Activated CD4-positive, alpha-beta T cell treated with anti-CD3 and anti-CD28 coated beads, Interleukin-2, amount 10 ng/mL, durations not matched to agents 24 days and 14 days (primary cell): ENCODE data around the gene SCGB1C1. TPM values are rescaled to one million over a fixed set of nuclear protein-coding genes. Genes with fewer than 3 reads are reported as not detected.
"Not testable (repeated sequence)": the region's sequence is repeated elsewhere in the genome, so short reads cannot be mapped to it uniquely, and the experiment has no call there.

Source experiments
- DNase-seq: peaks from one replicate; pipeline ENCODE4 v3.0.0; 2022
- H3K27ac Mint-ChIP-seq: one replicate; pipeline ENCODE4 v1.8.0; 2022; ENCODE audit warnings: mild to moderate bottlenecking, mixed read lengths
- H3K27me3 Mint-ChIP-seq: one replicate; pipeline ENCODE4 v1.8.0; 2022; ENCODE audit warnings: mixed read lengths
- H3K36me3 Mint-ChIP-seq: one replicate; pipeline ENCODE4 v1.8.0; 2022; ENCODE audit warnings: low read depth, mild to moderate bottlenecking, mixed read lengths
- H3K4me1 Mint-ChIP-seq: one replicate; pipeline ENCODE4 v1.8.0; 2021; ENCODE audit warnings: mixed read lengths
- H3K4me3 Mint-ChIP-seq: one replicate; pipeline ENCODE4 v1.8.0; 2022; ENCODE audit warnings: mild to moderate bottlenecking, moderate library complexity, mixed read lengths
- H3K9me3 Mint-ChIP-seq: one replicate; pipeline ENCODE4 v1.8.0; 2021; ENCODE audit warnings: mixed read lengths
- intact Hi-C: fragments of 100-400 bp; cut with micrococcal nuclease; formaldehyde crosslinking; loops from one replicate; pipeline ENCODE4 v1.15.1; 2023
- total RNA-seq: library from RNA; stranded (reverse); gene quantifications from 2 replicates; pipeline ENCODE4 v1.2.3, GENCODE V29; 2022

Gene SCGB1C1
- total RNA-seq, 1 donor from 2014 or later, result not detected

- H3K4me1 Mint-ChIP-seq, result peaks cover 9% of the 10 kb centered on the region
- H3K36me3 Mint-ChIP-seq, result peaks cover 27% of the 10 kb centered on the region
- H3K9me3 Mint-ChIP-seq, result no peaks in the 10 kb centered on the region
- no peak for DNase-seq
- H3K27me3 Mint-ChIP-seq, result no peaks in the 10 kb centered on the region
- no peak overlapping the region for H3K4me3 Mint-ChIP-seq
- intact Hi-C loops, result no loop called here
- peak overlapping the region; percentile 0 for H3K27ac Mint-ChIP-seq
Measured at GRCh38 chr11:217704-218103, 24.8 kb downstream of the SCGB1C1 start.

GRCh38 chr11:218815-219593 lies 26.1 kb downstream of the SCGB1C1 start:
- Mint-ChIP-seq H3K4me3 (no peak overlapping the region), H3K4me1 (peaks cover 8% of the 10 kb centered on the region), H3K9me3 (no peaks in the 10 kb centered on the region), H3K27ac (no peak overlapping the region), H3K36me3 (peaks cover 21% of the 10 kb centered on the region), H3K27me3 (no peaks in the 10 kb centered on the region)
- intact Hi-C loops, result no loop called here
- DNase-seq, result no peak

GRCh38 chr11:220641-221215 lies 27.9 kb downstream of the SCGB1C1 start:
- DNase-seq, H3K27me3 Mint-ChIP-seq, H3K27ac Mint-ChIP-seq, H3K9me3 Mint-ChIP-seq, intact Hi-C loops, H3K36me3 Mint-ChIP-seq, H3K4me3 Mint-ChIP-seq: not testable (repeated sequence)
- H3K4me1 Mint-ChIP-seq, result peaks cover 10% of the 10 kb centered on the region

GRCh38 chr11:221539-221938 lies 28.7 kb downstream of the SCGB1C1 start:
- Mint-ChIP-seq H3K9me3 (no peaks in the 10 kb centered on the region), H3K27ac (no peak overlapping the region), H3K27me3 (no peaks in the 10 kb centered on the region), H3K4me3 (no peak overlapping the region), H3K36me3 (peaks cover 4% of the 10 kb centered on the region), H3K4me1 (peaks cover 14% of the 10 kb centered on the region)
- no peak for DNase-seq
- intact Hi-C loops, result no loop called here

- intact Hi-C loops, result no loop called here
- H3K36me3 Mint-ChIP-seq, result peaks cover 4% of the 10 kb centered on the region
- no peak overlapping the region for H3K27ac Mint-ChIP-seq
- no peaks in the 10 kb centered on the region for H3K27me3 Mint-ChIP-seq
- peaks cover 14% of the 10 kb centered on the region for H3K4me1 Mint-ChIP-seq
- no peaks in the 10 kb centered on the region for H3K9me3 Mint-ChIP-seq
- H3K4me3 Mint-ChIP-seq, result no peak overlapping the region
- DNase-seq, result no peak
Measured at GRCh38 chr11:221998-222789, 29.3 kb downstream of the SCGB1C1 start.

GRCh38 chr11:223026-223789 lies 30.3 kb downstream of the SCGB1C1 start:
- Mint-ChIP-seq H3K36me3 (peaks cover 4% of the 10 kb centered on the region), H3K27ac (peak overlapping the region; percentile 34)
- DNase-seq, result no peak

GRCh38 chr11:223884-224283 lies 31.0 kb downstream of the SCGB1C1 start:
- peaks cover 6% of the 10 kb centered on the region for H3K36me3 Mint-ChIP-seq
- intact Hi-C loops, result no loop called here
- no peaks in the 10 kb centered on the region for H3K27me3 Mint-ChIP-seq
- no peak for DNase-seq
- H3K27ac Mint-ChIP-seq, result no peak overlapping the region
- H3K9me3 Mint-ChIP-seq, result no peaks in the 10 kb centered on the region
- no peak overlapping the region for H3K4me3 Mint-ChIP-seq
- peaks cover 12% of the 10 kb centered on the region for H3K4me1 Mint-ChIP-seq

More at GRCh38 chr11:223026-223789, 30.3 kb downstream of the SCGB1C1 start:
- H3K4me3 Mint-ChIP-seq, result no peak overlapping the region
- H3K4me1 Mint-ChIP-seq, result peaks cover 8% of the 10 kb centered on the region
- no peaks in the 10 kb centered on the region for H3K9me3 Mint-ChIP-seq
- intact Hi-C loops, result no loop called here
- H3K27me3 Mint-ChIP-seq, result no peaks in the 10 kb centered on the region

GRCh38 chr11:224424-224823 lies 31.5 kb downstream of the SCGB1C1 start:
- Mint-ChIP-seq H3K27ac (no peak overlapping the region), H3K36me3 (peaks cover 8% of the 10 kb centered on the region), H3K4me3 (no peak overlapping the region), H3K9me3 (no peaks in the 10 kb centered on the region), H3K4me1 (peaks cover 12% of the 10 kb centered on the region), H3K27me3 (no peaks in the 10 kb centered on the region)
- no peak for DNase-seq
- intact Hi-C loops, result no loop called here

GRCh38 chr11:225734-226453 lies 33.0 kb downstream of the SCGB1C1 start:
- intact Hi-C loops, result no loop called here
- Mint-ChIP-seq H3K9me3 (no peaks in the 10 kb centered on the region), H3K4me1 (peaks cover 12% of the 10 kb centered on the region), H3K27ac (no peak overlapping the region), H3K27me3 (no peaks in the 10 kb centered on the region), H3K36me3 (peaks cover 10% of the 10 kb centered on the region), H3K4me3 (no peak overlapping the region)
- DNase-seq, result no peak

GRCh38 chr11:227824-228379 lies 35.0 kb downstream of the SCGB1C1 start:
- peaks cover 12% of the 10 kb centered on the region for H3K4me1 Mint-ChIP-seq
- H3K36me3 Mint-ChIP-seq, result peaks cover 12% of the 10 kb centered on the region
- H3K9me3 Mint-ChIP-seq, result no peaks in the 10 kb centered on the region
- no peak overlapping the region for H3K27ac Mint-ChIP-seq
- intact Hi-C loops, result no loop called here
- DNase-seq, result no peak
- H3K27me3 Mint-ChIP-seq, result no peaks in the 10 kb centered on the region
- no peak overlapping the region for H3K4me3 Mint-ChIP-seq

- H3K27ac Mint-ChIP-seq, result no peak overlapping the region
- no peak for DNase-seq
- peaks cover 18% of the 10 kb centered on the region for H3K4me1 Mint-ChIP-seq
- H3K9me3 Mint-ChIP-seq, result no peaks in the 10 kb centered on the region
- H3K36me3 Mint-ChIP-seq, result peaks cover 10% of the 10 kb centered on the region
- H3K27me3 Mint-ChIP-seq, result no peaks in the 10 kb centered on the region
- H3K4me3 Mint-ChIP-seq, result no peak overlapping the region
- intact Hi-C loops, result no loop called here
Measured at GRCh38 chr11:230431-230830, 37.6 kb downstream of the SCGB1C1 start.

- peaks cover 10% of the 10 kb centered on the region for H3K36me3 Mint-ChIP-seq
- intact Hi-C loops, result no loop called here
- no peaks in the 10 kb centered on the region for H3K27me3 Mint-ChIP-seq
- no peak for DNase-seq
- no peaks in the 10 kb centered on the region for H3K9me3 Mint-ChIP-seq
- H3K4me1 Mint-ChIP-seq, result peaks cover 18% of the 10 kb centered on the region
- H3K4me3 Mint-ChIP-seq, result no peak overlapping the region
- H3K27ac Mint-ChIP-seq, result peak overlapping the region; percentile 34
Measured at GRCh38 chr11:232783-233565, 40.1 kb downstream of the SCGB1C1 start.
